Frontal cortex (tissue), 4 donors: Measurements from ENCODE around the gene HEATR5A. TPM values are rescaled to one million over a fixed set of nuclear protein-coding genes. Genes with fewer than 3 reads are reported as not detected.
"Not testable (repeated sequence)": the region's sequence is repeated elsewhere in the genome, so short reads cannot be mapped to it uniquely, and the experiment has no call there.

ENCODE experiments used
- DNase-seq, 2 donors: peaks; one replicate each; pipeline ENCODE4 v3.0.0; 2012; ENCODE audit warnings: low spot score in 2 of 2
- FAIRE-seq: peaks from 2 replicates; lab custom pipeline; 2012; peaks lifted over from hg19 to GRCh38; lab: Jason Lieb, UNC
- total RNA-seq: library from RNA; depleted of rRNA; stranded (reverse); fragments of >200 nt; gene quantifications from one replicate; pipeline ENCODE4 v1.2.3, GENCODE V29; 2014
- donor health status: control.
- donor health status: control.
- donor health status: control.

HEATR5A gene
- total RNA-seq, 1 donor from 2014 or later = 26.9 TPM

GRCh38 chr14:31266437-31267331 is 153.7 kb downstream of the HEATR5A start:
- FAIRE-seq (no peak), DNase-seq (no peak)

- FAIRE-seq (no peak), DNase-seq (no peak)
These were observed 154.5 kb downstream of the HEATR5A start for GRCh38 chr14:31265701-31266398.

GRCh38 chr14:31263485-31264133 is 156.7 kb downstream of the HEATR5A start:
- DNase-seq (no peak), FAIRE-seq (no peak)

DNA sequence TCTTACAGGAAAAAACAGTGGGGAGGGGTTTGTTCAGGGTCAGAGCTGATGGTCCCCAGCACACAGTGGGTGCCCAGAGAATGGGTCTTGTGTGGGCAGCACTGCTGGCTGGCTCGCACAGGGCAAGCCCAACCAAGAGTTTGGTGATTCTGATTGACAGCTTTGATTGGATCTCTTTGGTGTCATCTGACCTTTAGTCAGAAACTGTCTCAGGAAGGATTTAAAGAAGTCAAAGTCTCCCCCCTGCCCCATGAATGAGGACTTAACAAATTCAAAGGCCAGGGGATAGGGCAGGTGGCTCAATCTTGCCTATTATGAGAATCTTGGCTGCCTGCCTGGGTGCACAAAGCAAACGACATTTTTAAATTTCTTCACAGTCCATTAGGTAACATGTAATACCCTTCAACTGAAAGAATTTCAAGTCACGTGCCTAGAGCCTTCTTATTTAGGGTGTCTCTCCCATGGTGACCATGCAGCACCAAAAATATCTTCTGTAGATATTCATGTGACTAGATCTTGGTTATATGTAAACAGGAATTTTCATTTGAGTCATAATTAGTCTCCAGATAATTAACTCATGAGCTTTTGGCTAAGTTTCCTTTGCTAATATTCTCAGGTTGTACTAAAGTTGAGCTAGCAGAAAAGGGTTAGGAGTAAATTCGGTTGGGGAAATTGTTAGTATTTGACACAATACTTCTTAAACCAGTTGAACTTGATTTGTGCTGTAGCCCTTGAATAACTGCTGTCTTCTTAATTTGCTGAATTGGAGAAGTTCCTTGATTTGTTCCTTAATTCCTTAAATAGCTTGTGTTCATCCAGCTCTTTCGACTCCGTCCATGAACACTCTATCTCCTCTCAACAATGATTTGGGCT is 158.3 kb downstream of the HEATR5A start:
- DNase-seq (no peak), FAIRE-seq (no peak)

- FAIRE-seq = no peak
- no peak for DNase-seq
These were observed 158.9 kb downstream of the HEATR5A start for GRCh38 chr14:31261523-31261858.

DNA sequence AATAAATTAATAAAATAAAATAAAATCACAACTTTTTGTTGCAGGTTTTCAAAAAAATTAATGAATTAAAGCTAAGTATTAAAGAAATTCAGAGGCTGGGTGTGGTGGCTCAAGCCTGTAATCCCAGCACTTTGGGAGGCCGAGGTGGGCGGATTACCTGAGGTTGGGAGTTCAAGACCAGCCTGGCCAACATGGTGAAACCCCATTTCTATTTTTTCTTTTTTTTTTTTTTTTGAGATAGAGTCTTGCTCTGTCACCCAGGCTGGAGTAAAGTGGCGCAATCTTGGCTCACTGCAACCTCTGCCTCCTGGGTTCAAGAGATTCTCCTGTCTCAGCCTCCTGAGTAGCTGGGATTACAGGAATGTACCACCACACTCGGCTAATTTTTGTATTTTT is 161.3 kb downstream of the HEATR5A start:
- DNase-seq, FAIRE-seq: not testable (repeated sequence)

DNA sequence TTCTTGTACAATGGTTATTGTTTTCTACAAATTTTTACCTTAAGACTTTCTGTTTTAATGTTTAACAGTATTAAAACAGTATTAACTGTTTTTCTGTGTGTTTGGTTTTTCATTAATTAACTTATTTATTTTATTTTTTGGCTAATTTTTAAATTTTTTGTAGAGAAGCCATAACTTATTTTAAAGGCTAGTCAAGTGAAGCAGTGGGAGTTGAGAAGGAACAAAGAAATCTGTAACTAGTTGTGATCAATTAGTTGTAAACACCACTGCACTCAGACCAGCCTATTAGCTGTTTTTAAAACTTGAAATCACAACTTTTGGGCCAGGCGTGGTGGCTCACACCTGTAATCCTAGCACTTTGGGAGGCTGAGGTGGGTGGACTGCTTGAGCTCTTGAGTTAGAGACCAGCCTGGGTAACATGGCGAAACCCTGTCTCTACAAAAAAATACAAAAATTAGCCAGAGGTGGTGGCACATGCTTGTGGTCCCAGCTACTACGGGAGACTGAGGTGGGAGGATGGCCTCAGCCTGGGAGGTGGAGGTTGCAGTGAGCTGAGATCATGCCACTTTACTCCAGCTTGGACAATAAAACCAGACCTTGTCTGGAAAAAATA is 161.8 kb downstream of the HEATR5A start:
- no peak for DNase-seq
- FAIRE-seq = no peak

DNA sequence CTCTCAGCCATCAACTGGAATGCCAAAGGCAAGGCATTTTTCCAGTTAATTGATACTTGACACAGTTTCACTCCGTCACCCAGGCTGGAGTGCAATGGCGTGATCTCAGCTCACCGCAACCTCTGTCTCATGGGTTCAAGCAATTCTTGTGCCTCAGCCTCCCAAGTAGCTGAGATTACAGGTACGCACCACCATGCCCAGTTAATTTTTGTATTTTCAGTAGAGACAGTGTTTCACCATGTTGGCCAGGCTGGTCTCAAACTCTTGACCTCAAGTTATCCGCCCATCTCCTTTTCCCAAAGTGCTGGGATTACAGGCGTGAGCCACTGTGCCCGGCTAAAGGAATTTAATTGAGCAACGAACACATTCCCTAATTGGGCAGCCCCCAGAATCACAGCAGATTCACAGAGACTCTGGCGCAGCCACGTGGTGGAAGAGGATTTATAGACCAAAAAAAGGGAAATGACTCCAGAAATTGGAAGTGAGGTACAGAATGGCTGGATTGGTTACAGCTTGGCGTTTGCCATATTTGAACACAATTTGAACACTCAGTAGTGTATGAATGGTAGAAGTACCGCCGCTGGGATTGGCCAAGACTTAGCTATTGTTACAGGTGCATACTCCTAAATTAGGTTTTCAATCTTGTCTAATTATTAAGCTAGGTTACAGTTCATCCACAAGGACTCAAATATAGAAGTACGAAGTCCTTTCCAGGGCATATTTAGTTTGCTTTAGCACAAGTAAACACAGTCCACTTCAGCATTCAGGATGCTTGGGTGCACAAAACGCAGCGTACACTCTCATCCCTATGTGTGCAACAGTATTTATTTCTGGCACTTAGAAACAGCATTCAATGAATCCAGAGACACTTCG is 162.6 kb downstream of the HEATR5A start:
- not testable (repeated sequence) for DNase-seq, FAIRE-seq

GRCh38 chr14:31257244-31257553 is 163.2 kb downstream of the HEATR5A start:
- FAIRE-seq (no peak), DNase-seq (no peak)

- no peak for FAIRE-seq
- DNase-seq = no peak
These were observed 163.7 kb downstream of the HEATR5A start for GRCh38 chr14:31256534-31257243.

DNA sequence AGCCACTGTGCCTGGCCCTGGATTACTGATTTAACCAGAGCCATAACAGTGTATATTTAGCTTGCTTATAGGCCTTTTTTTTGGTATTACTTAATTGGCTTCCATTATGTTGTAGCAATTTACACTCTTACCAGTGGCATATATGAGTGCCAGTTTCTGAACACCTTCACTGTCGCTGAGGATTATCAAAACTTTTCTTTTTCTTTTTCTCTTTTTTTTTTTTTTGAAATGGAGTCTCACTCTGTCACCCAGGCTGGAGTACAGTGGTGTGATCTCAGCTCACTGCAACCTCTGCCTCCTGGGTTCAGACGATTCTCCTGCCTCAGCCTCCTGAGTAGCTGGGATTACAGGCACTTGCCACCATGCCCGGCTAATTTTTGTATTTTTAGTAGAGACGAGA is 164.4 kb downstream of the HEATR5A start:
- FAIRE-seq, DNase-seq: not testable (repeated sequence)

- FAIRE-seq = no peak
These were observed 165.1 kb downstream of the HEATR5A start for GRCh38 chr14:31255286-31255685.

DNA sequence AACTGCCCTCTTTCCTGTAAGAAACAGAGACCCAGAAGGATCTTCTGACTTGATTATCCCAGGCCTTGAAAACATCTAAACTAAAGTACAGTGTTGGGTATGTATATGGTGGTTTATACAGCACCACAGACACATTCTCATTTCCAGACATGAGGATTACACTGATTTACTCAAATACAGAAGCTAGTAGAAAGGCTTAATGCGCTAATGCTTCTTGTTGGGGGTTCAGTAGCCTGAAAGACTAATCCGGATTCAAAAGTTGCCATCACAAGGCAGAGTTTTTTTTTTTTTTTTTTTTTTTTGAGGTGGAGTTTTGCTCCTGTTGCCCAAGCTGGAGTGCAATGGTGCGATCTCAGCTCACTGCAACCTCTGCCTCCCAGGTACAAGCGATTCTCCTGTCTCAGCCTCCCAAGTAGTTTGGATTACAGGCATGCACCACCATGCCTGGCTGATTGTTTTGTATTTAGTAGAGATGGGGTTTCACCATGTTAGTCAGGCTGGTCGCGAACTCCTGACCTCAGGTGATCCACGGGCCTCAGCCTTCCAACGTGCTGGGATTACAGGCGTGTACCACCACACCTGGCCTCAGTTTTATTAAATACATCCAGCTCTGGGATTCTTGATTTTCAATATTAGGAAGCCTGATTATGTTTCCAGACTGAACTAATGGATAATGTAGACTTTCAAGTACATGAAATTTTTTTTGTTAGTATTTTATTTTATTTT is 166.4 kb downstream of the HEATR5A start:
- no peak for DNase-seq
- FAIRE-seq = no peak

More at GRCh38 chr14:31255286-31255685, 165.1 kb downstream of the HEATR5A start:
- DNase-seq = no peak

- DNase-seq (no peak), FAIRE-seq (no peak)
These were observed 167.5 kb downstream of the HEATR5A start for GRCh38 chr14:31252865-31253264.

DNA sequence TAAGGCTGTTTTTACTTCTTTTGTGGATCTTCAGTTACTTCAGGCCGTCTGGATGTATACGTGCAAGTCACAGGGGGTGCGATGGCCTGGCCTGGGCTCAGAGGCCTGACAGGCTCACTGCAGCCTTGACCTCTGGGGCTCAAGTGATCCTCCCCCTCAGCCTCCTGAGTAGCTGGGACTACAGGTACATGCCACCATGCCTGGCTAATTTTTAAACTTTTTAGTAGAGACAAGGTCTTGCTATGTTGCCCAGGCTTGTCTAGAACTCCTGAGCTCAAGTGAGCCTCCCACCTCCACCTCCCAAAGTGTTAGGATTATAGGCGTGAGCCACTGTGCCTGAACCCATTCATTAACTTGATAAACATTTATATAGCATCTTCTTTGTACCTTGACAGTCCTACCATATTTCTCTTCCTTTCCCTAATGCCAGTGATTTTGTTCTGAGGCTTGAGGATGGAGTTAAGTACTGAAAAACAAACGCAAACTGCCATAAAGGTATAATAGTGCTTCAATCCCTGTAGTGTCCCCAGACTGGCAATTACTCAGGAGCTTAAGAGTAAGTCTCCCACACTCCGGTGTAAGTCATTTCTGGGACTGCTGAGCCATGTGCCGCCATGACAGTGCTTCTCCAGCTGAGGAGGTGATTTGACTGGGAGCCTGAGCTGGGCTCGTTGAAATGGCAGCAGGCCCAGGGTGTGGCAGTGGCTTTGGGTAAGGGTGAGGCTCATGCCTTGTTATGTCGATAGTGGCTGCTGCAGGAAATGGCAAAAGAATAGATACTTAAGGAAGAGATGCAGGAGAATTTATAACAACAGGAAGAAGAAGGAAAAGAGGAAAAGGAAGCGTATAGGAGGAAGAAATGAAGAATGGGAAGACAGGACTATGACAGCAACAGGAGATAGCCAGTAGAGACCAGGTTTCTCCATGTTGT is 169.1 kb downstream of the HEATR5A start:
- DNase-seq (no peak), FAIRE-seq (no peak)

- FAIRE-seq (no peak), DNase-seq (no peak)
These were observed 175.7 kb downstream of the HEATR5A start for GRCh38 chr14:31244626-31245025.
